ENCODE data around the gene RBMS1. TPM values are rescaled to one million over a fixed set of nuclear protein-coding genes. Genes with fewer than 3 reads are reported as not detected.

The RBMS1 gene
- total RNA-seq, 4 donors from 2014 or later = 133 to 180 (median 139) TPM

DNA sequence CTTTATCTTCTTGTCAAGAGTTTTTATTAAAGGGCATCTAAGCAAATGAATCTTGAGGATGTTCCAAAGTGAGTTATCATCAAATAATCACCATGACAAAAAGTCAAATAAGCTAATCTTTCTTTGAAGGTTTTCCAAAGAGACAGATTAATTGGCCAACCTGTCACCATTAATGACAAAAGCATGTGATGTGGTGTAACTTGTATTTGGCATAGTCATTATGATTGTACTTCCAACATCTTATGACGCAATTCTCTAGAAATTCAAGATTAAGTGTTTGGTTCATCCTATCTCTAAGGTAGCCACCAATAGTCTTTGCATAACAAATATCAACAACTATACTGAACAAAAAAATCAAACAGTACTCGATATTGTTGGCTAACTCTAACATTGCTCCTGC is 28.6 kb downstream of the RBMS1 start:
- TF ChIP-seq, protein P1, sequence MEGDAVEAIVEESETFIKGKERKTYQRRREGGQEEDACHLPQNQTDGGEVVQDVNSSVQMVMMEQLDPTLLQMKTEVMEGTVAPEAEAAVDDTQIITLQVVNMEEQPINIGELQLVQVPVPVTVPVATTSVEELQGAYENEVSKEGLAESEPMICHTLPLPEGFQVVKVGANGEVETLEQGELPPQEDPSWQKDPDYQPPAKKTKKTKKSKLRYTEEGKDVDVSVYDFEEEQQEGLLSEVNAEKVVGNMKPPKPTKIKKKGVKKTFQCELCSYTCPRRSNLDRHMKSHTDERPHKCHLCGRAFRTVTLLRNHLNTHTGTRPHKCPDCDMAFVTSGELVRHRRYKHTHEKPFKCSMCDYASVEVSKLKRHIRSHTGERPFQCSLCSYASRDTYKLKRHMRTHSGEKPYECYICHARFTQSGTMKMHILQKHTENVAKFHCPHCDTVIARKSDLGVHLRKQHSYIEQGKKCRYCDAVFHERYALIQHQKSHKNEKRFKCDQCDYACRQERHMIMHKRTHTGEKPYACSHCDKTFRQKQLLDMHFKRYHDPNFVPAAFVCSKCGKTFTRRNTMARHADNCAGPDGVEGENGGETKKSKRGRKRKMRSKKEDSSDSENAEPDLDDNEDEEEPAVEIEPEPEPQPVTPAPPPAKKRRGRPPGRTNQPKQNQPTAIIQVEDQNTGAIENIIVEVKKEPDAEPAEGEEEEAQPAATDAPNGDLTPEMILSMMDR (IDR thresholded peaks at IDR 0.05) = no peak
- no peak for ATAC-seq (ENCODE audit: low FRiP score)
- no peak for DNase-seq (ENCODE audit: low spot score)

DNA sequence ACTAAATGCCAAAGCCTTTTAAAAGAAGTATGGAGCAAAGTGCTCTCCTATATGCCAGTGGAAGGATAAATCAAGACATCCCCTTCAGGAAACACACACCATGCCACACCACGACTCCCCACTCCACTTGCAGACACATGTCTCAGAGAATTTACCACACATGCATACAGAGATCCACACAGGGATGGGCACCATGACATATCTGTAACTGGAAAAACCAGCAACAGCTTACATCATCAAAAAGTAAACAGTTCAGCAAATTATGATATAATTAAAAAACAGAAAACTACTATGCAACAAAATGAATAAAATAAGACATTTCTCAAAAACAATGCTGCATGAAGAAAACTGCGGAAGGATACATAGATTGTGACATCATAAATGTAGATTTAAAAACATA is 29.6 kb downstream of the RBMS1 start:
- ATAC-seq (ENCODE audit: low FRiP score) (no peak), DNase-seq (ENCODE audit: low spot score) (no peak)
- TF ChIP-seq, protein P1 (IDR thresholded peaks at IDR 0.05) = no peak

DNA sequence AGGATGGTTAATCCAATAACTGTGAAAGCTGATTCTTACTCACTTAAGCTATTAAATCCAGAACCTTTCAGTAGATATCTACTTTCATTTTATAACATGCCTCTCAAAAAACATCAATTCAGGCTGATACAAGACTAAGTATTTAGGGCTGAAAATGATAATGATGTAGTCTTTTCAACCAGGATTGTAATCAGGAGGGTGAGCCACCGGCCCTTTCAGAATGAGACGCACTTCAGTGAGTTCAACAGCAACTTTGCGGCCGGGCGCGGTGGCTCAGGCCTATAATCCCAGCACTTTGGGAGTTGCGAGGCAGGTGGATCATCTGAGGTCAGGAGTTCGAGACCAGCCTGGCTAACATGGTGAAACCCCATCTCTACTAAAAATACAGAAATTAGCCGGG is 30.4 kb downstream of the RBMS1 start:
- no peak for ATAC-seq (ENCODE audit: low FRiP score)
- DNase-seq (ENCODE audit: low spot score) = no peak
- TF ChIP-seq, protein P1 (IDR thresholded peaks at IDR 0.05) = no peak

DNA sequence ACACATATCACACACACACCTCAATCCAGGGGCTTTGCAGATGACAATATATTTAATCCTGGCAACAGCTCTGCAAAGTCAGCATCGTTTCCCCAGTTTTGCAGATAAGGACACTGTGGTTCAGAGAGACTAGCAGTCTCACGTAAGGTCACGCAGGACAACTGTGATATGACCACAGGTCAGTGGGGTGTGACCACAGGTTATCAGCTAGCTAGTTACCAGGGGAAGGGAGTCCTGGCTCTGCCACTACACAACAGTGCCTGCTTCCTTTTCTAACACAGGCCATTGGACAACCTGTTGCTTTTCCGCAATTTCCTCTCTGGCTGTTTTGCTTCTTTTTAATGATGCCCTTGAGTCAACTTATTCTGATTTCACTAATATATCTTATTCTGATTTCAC is 33.3 kb downstream of the RBMS1 start:
- DNase-seq (ENCODE audit: low spot score) (no peak), ATAC-seq (ENCODE audit: low FRiP score) (no peak)
- TF ChIP-seq, protein P1 (IDR thresholded peaks at IDR 0.05) = no peak

DNA sequence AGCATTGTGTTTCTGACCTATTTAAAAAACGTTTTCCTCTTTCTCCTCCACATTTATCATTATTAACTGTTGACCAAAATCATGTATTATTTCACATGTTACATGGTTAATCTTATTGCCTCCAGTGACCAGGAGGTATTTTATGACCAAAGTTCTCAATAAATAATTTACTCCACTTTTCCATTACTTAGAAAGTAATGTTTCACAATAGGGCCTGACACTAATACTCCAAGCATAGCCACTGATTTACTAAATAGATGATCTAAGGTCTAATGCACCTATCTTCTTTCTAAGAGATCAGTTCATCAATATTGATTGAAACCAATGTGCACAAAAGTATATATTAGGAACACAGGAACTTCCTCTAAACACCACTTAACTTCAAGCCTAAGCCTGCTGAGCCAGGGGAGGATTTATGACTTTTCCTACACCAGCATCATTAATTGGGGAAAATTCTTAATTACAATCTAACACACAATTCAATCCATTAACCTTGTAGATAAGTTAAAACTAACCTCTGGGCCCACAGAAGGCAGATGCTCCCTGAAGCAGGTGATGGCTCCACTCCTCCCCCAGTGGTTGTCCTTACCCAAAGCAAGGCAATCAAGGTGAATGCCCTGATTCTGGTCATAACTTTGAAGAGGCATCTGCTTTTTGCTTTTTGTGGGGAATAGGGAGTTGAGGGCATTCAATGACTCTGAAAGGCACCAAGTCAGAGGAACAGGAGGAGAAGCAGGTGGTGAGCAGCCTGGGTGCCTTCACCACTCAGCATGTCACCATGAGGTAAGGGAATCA is 33.9 kb downstream of the RBMS1 start:
- TF ChIP-seq, protein P1 (IDR thresholded peaks at IDR 0.05) = no peak
- no peak for ATAC-seq (ENCODE audit: low FRiP score)

DNA sequence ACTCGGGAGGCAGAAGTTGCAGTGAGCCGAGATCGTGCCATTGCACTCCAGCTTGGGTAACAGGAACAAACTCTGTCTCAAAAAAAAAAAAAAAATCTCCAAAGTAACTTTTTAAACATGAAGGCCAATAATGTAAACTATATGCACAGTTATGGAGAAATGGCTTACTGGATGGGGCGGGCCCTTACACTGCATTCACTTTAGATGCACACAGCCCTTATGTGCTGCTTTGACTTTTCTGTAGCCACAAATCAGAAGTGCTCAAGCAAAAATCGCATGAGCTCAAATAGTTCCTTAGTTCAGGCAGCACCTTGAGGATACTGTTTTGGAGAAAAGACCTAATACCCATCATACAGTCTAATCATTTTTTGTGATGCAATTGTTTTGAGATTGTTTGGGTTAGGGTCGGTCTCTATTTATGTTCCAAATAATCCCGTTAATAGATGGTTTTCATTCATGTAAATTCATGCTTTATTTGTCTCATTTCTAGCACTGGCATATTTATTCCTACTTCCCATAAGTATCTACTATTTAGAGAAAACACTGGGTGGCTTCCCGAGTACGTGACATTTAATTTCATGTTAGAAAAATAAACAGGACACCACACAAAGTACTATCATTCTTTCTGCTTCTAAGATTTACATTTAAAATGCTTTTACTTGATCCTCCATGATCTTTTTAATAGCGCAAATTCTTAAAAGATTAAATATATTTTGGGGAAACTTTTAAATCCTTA is 34.7 kb downstream of the RBMS1 start:
- ATAC-seq (ENCODE audit: low FRiP score) (no peak), DNase-seq (ENCODE audit: low spot score) (no peak)
- TF ChIP-seq, protein P1 (IDR thresholded peaks at IDR 0.05) = no peak

More for the DNA sequence above, 33.9 kb downstream of the RBMS1 start:
- no peak for DNase-seq (ENCODE audit: low spot score)

Data from omental fat pad (tissue), 4 donors.